GM12865 (cell line): Measurements from ENCODE around the gene OR5M11.
"Not testable (repeated sequence)": the region's sequence is repeated elsewhere in the genome, so short reads cannot be mapped to it uniquely, and the experiment has no call there.

Experiments used
- DNase-seq: peaks from one replicate; pipeline ENCODE4 v3.0.0; 2010; ENCODE audit warnings: low read depth
- H3K4me3 ChIP-seq: 2 replicates; pipeline ENCODE4 v1.5.1; 2011; ENCODE audit warnings: mild to moderate bottlenecking, low read depth, low read length, control low read depth
- TF ChIP-seq, protein P1 (sequence below): IDR thresholded peaks from 2 replicates; pipeline ENCODE4 v1.5.1; 2011; ENCODE audit warnings: low read length, control low read depth, low read depth, inconsistent platforms; ENCODE audit not compliant: insufficient read depth; ENCODE audit errors: missing control alignments

The OR5M11 gene

DNA sequence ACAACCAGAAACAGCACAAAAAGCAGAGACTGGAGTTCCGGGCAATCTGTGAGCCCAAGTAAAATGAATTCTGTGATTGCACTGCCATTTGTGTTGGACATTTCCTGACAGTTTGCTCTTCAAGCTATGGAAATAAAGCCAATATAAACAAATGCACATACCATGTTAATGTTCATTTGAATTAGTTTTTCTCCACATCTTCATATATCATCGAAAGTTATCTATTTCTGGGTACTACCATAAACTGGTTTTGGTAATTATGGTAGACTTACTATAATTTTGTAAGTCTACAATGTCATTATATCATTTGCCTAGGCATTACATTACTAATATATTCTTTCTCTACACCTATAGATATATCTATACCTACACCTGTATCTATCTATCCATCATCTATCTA lies at the start of gene OR5M11:
Gene OR5M11 (minus strand): TSS at position 101 of the 400 bp plus-strand sequence. CDS start 0 bp downstream, at position 101.
- no peak for DNase-seq
- no peak within 1 kb of the TSS for H3K4me3 ChIP-seq
- TF ChIP-seq, protein P1, sequence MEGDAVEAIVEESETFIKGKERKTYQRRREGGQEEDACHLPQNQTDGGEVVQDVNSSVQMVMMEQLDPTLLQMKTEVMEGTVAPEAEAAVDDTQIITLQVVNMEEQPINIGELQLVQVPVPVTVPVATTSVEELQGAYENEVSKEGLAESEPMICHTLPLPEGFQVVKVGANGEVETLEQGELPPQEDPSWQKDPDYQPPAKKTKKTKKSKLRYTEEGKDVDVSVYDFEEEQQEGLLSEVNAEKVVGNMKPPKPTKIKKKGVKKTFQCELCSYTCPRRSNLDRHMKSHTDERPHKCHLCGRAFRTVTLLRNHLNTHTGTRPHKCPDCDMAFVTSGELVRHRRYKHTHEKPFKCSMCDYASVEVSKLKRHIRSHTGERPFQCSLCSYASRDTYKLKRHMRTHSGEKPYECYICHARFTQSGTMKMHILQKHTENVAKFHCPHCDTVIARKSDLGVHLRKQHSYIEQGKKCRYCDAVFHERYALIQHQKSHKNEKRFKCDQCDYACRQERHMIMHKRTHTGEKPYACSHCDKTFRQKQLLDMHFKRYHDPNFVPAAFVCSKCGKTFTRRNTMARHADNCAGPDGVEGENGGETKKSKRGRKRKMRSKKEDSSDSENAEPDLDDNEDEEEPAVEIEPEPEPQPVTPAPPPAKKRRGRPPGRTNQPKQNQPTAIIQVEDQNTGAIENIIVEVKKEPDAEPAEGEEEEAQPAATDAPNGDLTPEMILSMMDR = no peak

DNA sequence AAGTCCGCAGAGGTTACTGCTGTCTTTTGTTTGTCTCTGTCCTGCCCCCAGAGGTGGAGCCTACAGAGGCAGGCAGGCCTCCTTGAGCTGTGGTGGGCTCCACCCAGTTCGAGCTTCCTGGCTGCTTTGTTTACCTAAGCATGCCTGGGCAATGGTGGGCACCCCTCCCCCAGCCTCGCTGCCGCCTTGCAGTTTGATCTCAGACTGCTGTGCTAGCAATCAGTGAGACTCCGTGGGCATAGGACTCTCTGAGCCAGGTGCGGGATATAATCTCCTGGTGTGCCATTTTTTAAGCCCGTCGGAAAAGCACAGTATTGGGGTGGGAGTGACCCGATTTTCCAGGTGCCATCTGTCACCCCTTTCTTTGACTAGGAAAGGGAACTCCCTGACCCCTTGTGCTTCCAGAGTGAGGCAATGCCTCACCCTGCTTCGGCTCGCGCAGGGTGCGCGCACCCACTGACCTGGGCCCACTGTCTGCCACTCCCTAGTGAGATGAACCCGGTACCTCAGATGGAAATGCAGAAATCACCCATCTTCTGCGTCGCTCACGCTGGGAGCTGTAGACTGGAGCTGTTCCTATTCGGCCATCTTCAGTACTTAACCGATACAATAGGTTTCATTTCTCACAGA lies 49.1 kb upstream of the OR5M11 start:
- DNase-seq, H3K4me3 ChIP-seq: not testable (repeated sequence)

DNA sequence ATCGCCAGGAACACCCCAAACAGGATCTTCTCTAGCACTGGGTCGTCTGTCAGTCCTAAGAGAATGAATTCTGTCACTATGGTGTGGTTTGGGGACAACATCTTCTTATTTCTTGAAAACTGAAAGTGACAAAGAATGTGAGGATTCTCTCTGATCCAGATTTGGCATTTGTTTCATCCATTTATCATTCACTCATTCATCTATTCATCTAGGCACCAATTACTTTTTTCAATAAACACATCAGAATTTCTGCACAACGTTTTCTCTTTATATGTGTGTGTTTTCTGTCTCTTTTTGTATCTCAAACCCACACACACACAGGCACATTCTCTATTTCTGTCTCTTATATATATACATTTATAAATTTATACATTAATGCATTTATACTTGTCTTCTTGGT lies 34.6 kb upstream of the OR5M11 start, which contains the start of gene OR5M10:
Gene OR5M10 (minus strand): TSS at position 101 of the 400 bp plus-strand sequence. CDS start 0 bp downstream, at position 101.
- no peak for DNase-seq
- TF ChIP-seq, protein P1 = no peak
- H3K4me3 ChIP-seq = no peak within 1 kb of the TSS

DNA sequence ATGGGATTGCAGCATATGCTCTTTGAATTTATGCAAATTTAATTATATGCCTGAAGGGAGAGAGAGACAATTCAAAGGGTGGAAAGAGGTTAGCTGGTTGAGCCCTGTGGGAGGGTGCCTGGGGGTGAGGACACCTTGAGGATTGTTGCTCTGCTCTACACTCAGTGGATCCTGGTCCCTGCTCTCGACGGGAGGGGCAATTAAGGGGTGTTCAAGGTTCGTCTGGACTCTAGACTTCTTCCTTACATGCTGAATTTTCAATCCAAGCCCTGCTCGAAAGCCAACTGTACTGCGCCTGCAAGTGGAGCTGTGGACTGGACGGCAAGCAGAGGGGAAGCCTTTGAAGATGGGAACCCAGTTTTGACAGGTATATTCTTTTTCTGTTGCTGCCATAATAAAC lies 15.5 kb upstream of the OR5M11 start:
- DNase-seq = no peak
- H3K4me3 ChIP-seq = no peak overlapping the region
- TF ChIP-seq, protein P1 = no peak

DNA sequence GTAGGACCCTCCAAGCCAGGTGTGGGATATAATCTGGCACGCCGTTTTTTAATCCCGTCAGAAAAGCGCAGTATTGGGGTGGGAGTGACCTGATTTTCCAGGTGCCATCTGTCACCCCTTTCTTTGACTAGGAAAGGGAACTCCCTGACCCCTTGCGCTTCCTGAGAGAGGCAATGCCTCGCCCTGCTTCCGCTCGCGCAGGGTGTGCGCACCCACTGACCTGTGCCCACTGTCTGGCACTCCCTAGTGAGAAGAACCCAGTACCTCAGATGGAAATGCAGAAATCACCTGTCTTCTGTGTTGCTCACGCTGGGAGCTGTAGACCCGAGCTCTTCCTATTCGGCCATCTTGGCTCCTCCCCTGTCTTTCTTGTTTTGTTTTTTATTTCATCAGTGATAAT lies 11.6 kb upstream of the OR5M11 start:
- not testable (repeated sequence) for DNase-seq, H3K4me3 ChIP-seq

DNA sequence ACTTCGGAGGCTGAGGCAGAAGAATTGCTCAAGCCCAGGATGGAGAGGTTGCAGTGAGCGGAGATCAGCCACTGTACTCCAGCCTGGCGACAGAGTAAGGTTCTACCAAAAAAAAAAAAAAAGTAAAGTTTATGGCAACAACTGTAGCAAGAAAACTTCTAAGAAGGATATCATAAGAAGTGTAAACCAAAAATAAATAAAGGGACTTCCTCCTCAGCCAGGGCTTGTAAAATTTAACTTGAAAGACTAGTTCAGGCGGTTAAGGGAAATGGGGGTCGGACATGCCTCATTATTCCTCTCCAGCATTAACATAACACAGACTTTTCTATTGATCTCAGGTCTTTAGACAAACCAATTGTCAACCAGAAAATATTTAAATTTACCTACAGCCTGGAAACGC lies 2.5 kb upstream of the OR5M11 start:
- DNase-seq = no peak
- TF ChIP-seq, protein P1 = no peak
- no peak overlapping the region for H3K4me3 ChIP-seq

DNA sequence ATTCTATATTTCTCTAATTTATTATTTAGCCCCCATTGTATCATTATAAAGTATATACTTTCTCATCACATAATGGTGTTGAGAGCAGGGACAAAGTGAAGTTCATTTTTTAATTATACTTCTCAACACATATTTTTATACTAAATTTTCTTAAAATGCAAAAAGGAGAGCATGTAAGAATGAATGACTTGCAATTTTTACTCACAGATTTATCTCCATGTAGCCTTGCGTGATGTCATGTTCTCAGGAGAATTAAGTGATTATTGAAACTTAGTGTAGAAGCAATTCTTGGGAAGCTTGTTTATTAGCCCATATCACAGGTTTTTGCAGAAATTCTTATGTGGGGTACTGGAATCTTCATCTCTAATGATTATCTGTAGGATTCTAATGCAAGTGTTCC lies 682 bp upstream of the OR5M11 start:
- TF ChIP-seq, protein P1 = no peak
- DNase-seq = no peak
- no peak overlapping the region for H3K4me3 ChIP-seq

DNA sequence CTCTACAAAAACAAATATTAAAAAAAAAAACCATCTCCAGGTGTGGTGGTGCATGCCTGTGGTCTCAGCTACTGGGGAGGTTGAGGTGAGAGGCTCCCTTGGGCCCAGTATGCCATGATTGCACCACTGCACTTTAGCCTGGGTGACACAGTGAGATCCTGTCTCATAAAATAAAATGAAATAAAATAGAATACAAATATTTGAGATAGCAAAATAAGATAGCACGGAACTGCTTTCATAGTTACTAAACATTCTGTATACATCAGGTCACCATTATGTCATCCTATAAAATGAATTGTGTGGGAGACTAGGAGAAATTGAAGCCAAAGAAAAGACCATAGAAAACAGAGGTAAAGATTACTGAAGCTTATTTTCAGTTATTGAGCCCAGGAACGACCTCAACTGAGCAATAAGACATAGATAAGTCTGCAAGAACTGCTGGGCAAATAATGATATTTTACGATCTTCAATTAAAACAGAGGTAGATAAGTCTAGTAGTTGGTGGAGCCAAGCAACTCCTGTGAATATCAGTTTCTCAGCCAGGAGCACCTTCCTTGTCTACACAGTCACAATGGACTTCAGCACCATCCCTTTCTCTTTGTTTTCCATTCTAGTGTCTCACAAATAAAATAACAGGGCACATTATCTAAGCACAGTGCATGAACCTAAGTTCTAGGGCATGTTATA lies 9.9 kb downstream of the OR5M11 start:
- no peak for DNase-seq
- H3K4me3 ChIP-seq = no peak overlapping the region
- TF ChIP-seq, protein P1 = no peak
